Neural cell (in vitro differentiated cells): ENCODE results near the gene IFT22.

Experiments used
- EP300 ChIP-seq: fragments of 450-650 bp; conservative IDR thresholded peaks from 2 replicates; pipeline ENCODE4 v1.6.1; 2014; ENCODE audit warnings: antibody characterized with exemption, mild to moderate bottlenecking, moderate library complexity; ENCODE audit not compliant: poor library complexity, severe bottlenecking
- MXI1 ChIP-seq: fragments of 450-650 bp; conservative IDR thresholded peaks from 2 replicates; pipeline ENCODE4 v1.6.1; 2014; ENCODE audit warnings: antibody characterized with exemption, mild to moderate bottlenecking; ENCODE audit not compliant: poor library complexity, severe bottlenecking
- POLR2AphosphoS5 ChIP-seq: IDR thresholded peaks from 2 replicates; pipeline ENCODE4 v1.6.1; 2012
- RAD21 ChIP-seq: fragments of 450-650 bp; conservative IDR thresholded peaks from 2 replicates; pipeline ENCODE4 v1.6.1; 2014; ENCODE audit warnings: antibody characterized with exemption, mild to moderate bottlenecking, moderate library complexity
- SMC3 ChIP-seq: fragments of 450-650 bp; conservative IDR thresholded peaks from 2 replicates; pipeline ENCODE4 v1.6.1; 2014; ENCODE audit warnings: antibody characterized with exemption, mild to moderate bottlenecking, moderate library complexity; ENCODE audit not compliant: poor library complexity
- TAF1 ChIP-seq: IDR thresholded peaks from 2 replicates; pipeline ENCODE4 v1.6.1; 2012; ENCODE audit warnings: low read depth
- TF ChIP-seq, protein P1 (sequence below): fragments of 450-650 bp; IDR thresholded peaks from 2 replicates; pipeline ENCODE4 v1.5.1; 2014; ENCODE audit warnings: antibody characterized with exemption, mild to moderate bottlenecking, moderate library complexity; ENCODE audit not compliant: poor library complexity, severe bottlenecking

DNA sequence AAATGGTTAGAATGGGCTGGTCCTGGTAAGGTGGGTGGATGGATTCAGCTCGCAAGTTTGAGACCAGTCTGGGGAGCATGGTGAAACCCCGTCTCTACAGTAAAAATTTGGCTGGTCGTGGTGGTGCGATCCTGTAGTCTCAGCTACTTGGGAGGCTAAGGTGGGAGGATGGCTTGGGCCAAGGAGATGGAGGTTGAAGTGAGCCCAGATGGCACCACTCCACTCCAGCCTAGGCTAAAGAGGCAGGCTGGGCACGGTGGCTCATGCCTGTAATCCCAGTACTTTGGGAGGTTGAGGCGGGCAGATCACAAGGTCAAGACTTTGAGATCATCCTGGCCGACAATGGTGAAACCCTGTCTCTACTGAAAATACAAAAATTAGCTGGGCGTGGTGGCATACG, 15.3 kb downstream of the IFT22 start:
- TF ChIP-seq TAF1: no peak
- TF ChIP-seq, protein P1, sequence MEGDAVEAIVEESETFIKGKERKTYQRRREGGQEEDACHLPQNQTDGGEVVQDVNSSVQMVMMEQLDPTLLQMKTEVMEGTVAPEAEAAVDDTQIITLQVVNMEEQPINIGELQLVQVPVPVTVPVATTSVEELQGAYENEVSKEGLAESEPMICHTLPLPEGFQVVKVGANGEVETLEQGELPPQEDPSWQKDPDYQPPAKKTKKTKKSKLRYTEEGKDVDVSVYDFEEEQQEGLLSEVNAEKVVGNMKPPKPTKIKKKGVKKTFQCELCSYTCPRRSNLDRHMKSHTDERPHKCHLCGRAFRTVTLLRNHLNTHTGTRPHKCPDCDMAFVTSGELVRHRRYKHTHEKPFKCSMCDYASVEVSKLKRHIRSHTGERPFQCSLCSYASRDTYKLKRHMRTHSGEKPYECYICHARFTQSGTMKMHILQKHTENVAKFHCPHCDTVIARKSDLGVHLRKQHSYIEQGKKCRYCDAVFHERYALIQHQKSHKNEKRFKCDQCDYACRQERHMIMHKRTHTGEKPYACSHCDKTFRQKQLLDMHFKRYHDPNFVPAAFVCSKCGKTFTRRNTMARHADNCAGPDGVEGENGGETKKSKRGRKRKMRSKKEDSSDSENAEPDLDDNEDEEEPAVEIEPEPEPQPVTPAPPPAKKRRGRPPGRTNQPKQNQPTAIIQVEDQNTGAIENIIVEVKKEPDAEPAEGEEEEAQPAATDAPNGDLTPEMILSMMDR: no peak
- TF ChIP-seq EP300: no peak
- no peak for TF ChIP-seq MXI1
- TF ChIP-seq RAD21: no peak
- TF ChIP-seq POLR2AphosphoS5: no peak
- TF ChIP-seq SMC3: no peak
